IMR-90 (cell line): Measurements from ENCODE around the gene RARB.

ENCODE experiments used
- FOS ChIP-seq: fragments of 150-350 bp; IDR thresholded peaks from 2 replicates; pipeline ENCODE4 v1.6.1; 2016; ENCODE audit warnings: low read depth, low read length
- POLR2A ChIP-seq: IDR thresholded peaks from 2 replicates; pipeline ENCODE4 v1.6.1; 2012; ENCODE audit warnings: mild to moderate bottlenecking, low read depth, low read length

GRCh38 chr3:25445731-25446130, 17.7 kb downstream of the RARB start:
- TF ChIP-seq FOS (no peak), POLR2A (no peak)
